H1 (cell line): Measurements from ENCODE around the gene STAM2. TPM values are rescaled to one million over a fixed set of nuclear protein-coding genes. Genes with fewer than 3 reads are reported as not detected.

Experiments
- CTCF ChIA-PET: fragments of 300-600 bp; sonication (Branson Sonifier 250); formaldehyde crosslinking; loops from one replicate; lab custom pipeline; 2021; ENCODE audit not compliant: partially characterized antibody; lab: Charles Lee
- POLR2A ChIA-PET: fragments of 300-600 bp; sonication (Branson Sonifier 250); formaldehyde crosslinking; loops from one replicate; lab custom pipeline; 2021; ENCODE audit warnings: inconsistent platforms; ENCODE audit not compliant: partially characterized antibody; lab: Charles Lee
- DNase-seq, 2 experiments: peaks; one replicate each; pipeline versions ENCODE4 v3.0.0 to v3.0.0-alpha.2; 2010 to 2022; ENCODE audit warnings: low spot score in 2 of 2, low read depth in 1 of 2, mixed read lengths in 1 of 2
- FAIRE-seq: peaks from 2 replicates; lab custom pipeline; 2011; peaks lifted over from hg19 to GRCh38; lab: Jason Lieb, UNC
- H2AFZ ChIP-seq: 2 replicates; pipeline ENCODE4 v1.8.1; 2012; ENCODE audit warnings: low read length, inconsistent platforms
- H2AK5ac ChIP-seq: 2 replicates; pipeline ENCODE4 v1.6.1; 2013; ENCODE audit warnings: low read depth, low read length
- H2BK120ac ChIP-seq: replicated peaks from 2 replicates; pipeline ENCODE3; 2013; ENCODE audit warnings: low read depth, low read length, inconsistent platforms
- H2BK12ac ChIP-seq: 2 replicates; pipeline ENCODE4 v1.6.1; 2013; ENCODE audit warnings: low read depth, low read length
- H2BK15ac ChIP-seq: 2 replicates; pipeline ENCODE4 v1.6.1; 2013; ENCODE audit warnings: low read length
- H2BK20ac ChIP-seq: 2 replicates; pipeline ENCODE4 v1.6.1; 2013; ENCODE audit warnings: low read length
- H2BK5ac ChIP-seq: 2 replicates; pipeline ENCODE4 v1.6.1; 2013; ENCODE audit warnings: low read depth, low read length
- H3K14ac ChIP-seq: 2 replicates; pipeline ENCODE4 v1.6.1; 2013; ENCODE audit warnings: inconsistent platforms; ENCODE audit not compliant: insufficient read length
- H3K18ac ChIP-seq: 2 replicates; pipeline ENCODE4 v1.6.1; 2013; ENCODE audit warnings: low read length; ENCODE audit errors: extremely low read depth
- H3K23ac ChIP-seq: 2 replicates; pipeline ENCODE4 v1.6.1; 2013; ENCODE audit warnings: inconsistent platforms; ENCODE audit not compliant: insufficient read length
- H3K23me2 ChIP-seq: 2 replicates; pipeline ENCODE4 v1.6.1; 2013; ENCODE audit warnings: low read depth, low read length
- H3K27ac ChIP-seq: 2 replicates; pipeline ENCODE4 v1.6.1; 2011; ENCODE audit warnings: low read depth, low read length, inconsistent platforms
- H3K27me3 ChIP-seq, 4 experiments: replicated peaks in 1 of 4; 1 replicate in 1 of 4; 2 replicates in 3 of 4; pipeline versions ENCODE4 v1.6.1 to v1.8.1; 2011 to 2013; ENCODE audit warnings: low read length in 3 of 4, mild to moderate bottlenecking in 3 of 4, inconsistent platforms in 2 of 4, mixed read lengths in 2 of 4, moderate library complexity in 1 of 4; ENCODE audit not compliant: control insufficient read depth in 3 of 4, insufficient read depth in 3 of 4; ENCODE audit errors: extremely low read depth in 1 of 4
- H3K36me3 ChIP-seq, 4 experiments: 2 replicates each; pipeline versions ENCODE4 v1.6.1 to v1.8.1; 2011 to 2013; ENCODE audit warnings: mild to moderate bottlenecking in 4 of 4, low read length in 3 of 4, moderate library complexity in 2 of 4, control low read depth in 1 of 4, inconsistent platforms in 1 of 4; ENCODE audit not compliant: insufficient read depth in 4 of 4, control insufficient read depth in 2 of 4
- H3K4ac ChIP-seq: replicated peaks from 2 replicates; pipeline ENCODE3; 2013; ENCODE audit warnings: low read length, low read depth, mixed read lengths, inconsistent platforms; ENCODE audit not compliant: insufficient read length
- H3K4me1 ChIP-seq, 4 experiments: replicated peaks in 1 of 4; 1 replicate in 1 of 4; 2 replicates in 3 of 4; pipeline versions ENCODE4 v1.6.1 to v1.8.1; 2011 to 2013; ENCODE audit warnings: low read length in 3 of 4, inconsistent platforms in 2 of 4, mixed read lengths in 1 of 4; ENCODE audit not compliant: insufficient read depth in 4 of 4, control insufficient read depth in 3 of 4
- H3K4me2 ChIP-seq, 2 experiments: 2 replicates each; pipeline versions ENCODE4 v1.6.1 to v1.8.1; 2011 to 2013; ENCODE audit warnings: low read depth in 2 of 2, low read length in 2 of 2, control low read depth in 1 of 2, inconsistent platforms in 1 of 2, mild to moderate bottlenecking in 1 of 2; ENCODE audit not compliant: insufficient read depth in 1 of 2
- H3K4me3 ChIP-seq, 4 experiments: fragments of 200-600, 300-600 bp in 1 of 4; sonication (generic), shearing (Covaris generic), sonication (Bioruptor Twin) in 1 of 4; 2 replicates each; pipeline versions ENCODE4 v1.5.1 to v1.8.1; 2011 to 2016; ENCODE audit warnings: low read length in 4 of 4, low read depth in 3 of 4, control low read depth in 2 of 4, inconsistent platforms in 2 of 4, mild to moderate bottlenecking in 2 of 4, mixed read lengths in 1 of 4, moderate library complexity in 1 of 4; ENCODE audit not compliant: insufficient read depth in 2 of 4; ENCODE audit errors: extremely low read depth in 1 of 4
- H3K56ac ChIP-seq: replicated peaks from 2 replicates; pipeline ENCODE3; 2013; ENCODE audit warnings: low read depth, mild to moderate bottlenecking, mixed read lengths, low read length, inconsistent platforms; ENCODE audit not compliant: insufficient read length
- H3K79me1 ChIP-seq: 2 replicates; pipeline ENCODE4 v1.6.1; 2013; ENCODE audit warnings: low read depth, low read length, control low read depth
- H3K79me2 ChIP-seq, 2 experiments: 2 replicates each; pipeline versions ENCODE4 v1.6.1 to v1.8.1; 2012 to 2013; ENCODE audit warnings: low read length in 2 of 2, mild to moderate bottlenecking in 2 of 2, inconsistent platforms in 1 of 2; ENCODE audit not compliant: insufficient read depth in 2 of 2, control insufficient read depth in 1 of 2
- H3K9ac ChIP-seq, 4 experiments: replicated peaks in 1 of 4; 1 replicate in 1 of 4; 2 replicates in 3 of 4; pipeline versions ENCODE4 v1.6.1 to v1.8.1; 2011 to 2013; ENCODE audit warnings: low read depth in 3 of 4, low read length in 3 of 4, control low read depth in 2 of 4, mild to moderate bottlenecking in 2 of 4, moderate library complexity in 2 of 4, inconsistent platforms in 1 of 4; ENCODE audit errors: extremely low read depth in 1 of 4
- H3K9me3 ChIP-seq, 2 experiments: 2 replicates each; pipeline versions ENCODE4 v1.6.1 to v1.8.1; 2012 to 2013; ENCODE audit warnings: mild to moderate bottlenecking in 2 of 2, moderate library complexity in 2 of 2, control low read depth in 1 of 2, inconsistent platforms in 1 of 2, low read depth in 1 of 2, low read length in 1 of 2, mixed read lengths in 1 of 2; ENCODE audit not compliant: insufficient read depth in 2 of 2
- H4K20me1 ChIP-seq, 2 experiments: replicated peaks in 1 of 2; 2 replicates each; pipeline versions ENCODE3 to v1.8.1; 2011 to 2013; ENCODE audit warnings: inconsistent platforms in 2 of 2, low read length in 2 of 2, mild to moderate bottlenecking in 1 of 2; ENCODE audit not compliant: insufficient read depth in 2 of 2, control insufficient read depth in 1 of 2
- H4K5ac ChIP-seq: 2 replicates; pipeline ENCODE4 v1.6.1; 2013; ENCODE audit warnings: low read length, low read depth, mixed read lengths, inconsistent platforms; ENCODE audit not compliant: insufficient read length
- H4K8ac ChIP-seq: 2 replicates; pipeline ENCODE4 v1.8.0; 2013; ENCODE audit warnings: mild to moderate bottlenecking, moderate library complexity, low read length, inconsistent platforms; ENCODE audit not compliant: insufficient read depth; ENCODE audit errors: extremely low read depth
- H4K91ac ChIP-seq: replicated peaks from 2 replicates; pipeline ENCODE3; 2013; ENCODE audit warnings: low read length, mixed read lengths, inconsistent platforms; ENCODE audit not compliant: insufficient read length
- ASH2L ChIP-seq: fragments of 200-600, 300-600 bp; sonication (generic); IDR thresholded peaks from one replicate; pipeline ENCODE4 v1.7.1; 2017; ENCODE audit warnings: low read length
- ATF2 ChIP-seq: IDR thresholded peaks from 2 replicates; pipeline ENCODE4 v1.6.1; 2012; ENCODE audit warnings: low read length, inconsistent platforms
- BRCA1 ChIP-seq: IDR thresholded peaks from 2 replicates; pipeline ENCODE4 v1.6.1; 2012; ENCODE audit warnings: low read depth, low read length, improper control_type of control experiment
- CHD1 ChIP-seq: IDR thresholded peaks from 2 replicates; pipeline ENCODE4 v1.6.1; 2012; ENCODE audit warnings: low read depth, low read length, improper control_type of control experiment
- HDAC6 ChIP-seq: IDR thresholded peaks from one replicate; pipeline ENCODE4 v1.7.1; 2012; ENCODE audit warnings: low read depth, mild to moderate bottlenecking, inconsistent platforms, low read length, moderate library complexity
- KDM1A ChIP-seq: fragments of 200-600, 300-600 bp; sonication (generic); IDR thresholded peaks from 2 replicates; pipeline ENCODE4 v1.7.1; 2016; ENCODE audit warnings: mild to moderate bottlenecking, low read length, borderline replicate concordance
- MAFK ChIP-seq: IDR thresholded peaks from 2 replicates; pipeline ENCODE4 v1.6.1; 2012; ENCODE audit warnings: low read depth, mild to moderate bottlenecking, improper control_type of control experiment, low read length
- PHF8 ChIP-seq: fragments of 200-600 bp; sonication (generic); conservative IDR thresholded peaks from 2 replicates; pipeline ENCODE4 v1.7.1; 2012; ENCODE audit warnings: low read depth, mild to moderate bottlenecking, inconsistent platforms, low read length, moderate library complexity
- POU5F1 ChIP-seq: IDR thresholded peaks from 2 replicates; pipeline ENCODE4 v1.6.1; 2011; ENCODE audit warnings: low read depth, mild to moderate bottlenecking, low read length, moderate library complexity
- RBBP5 ChIP-seq: IDR thresholded peaks from 2 replicates; pipeline ENCODE4 v1.7.1; 2012; ENCODE audit warnings: low read depth, mild to moderate bottlenecking, inconsistent platforms, low read length, moderate library complexity, borderline replicate concordance
- RXRA ChIP-seq: IDR thresholded peaks from 2 replicates; pipeline ENCODE4 v1.6.1; 2011; ENCODE audit warnings: low read depth, mild to moderate bottlenecking, low read length, moderate library complexity; ENCODE audit not compliant: insufficient read depth
- SP1 ChIP-seq: IDR thresholded peaks from 2 replicates; pipeline ENCODE4 v1.6.1; 2011; ENCODE audit warnings: low read depth, low read length
- TBP ChIP-seq: IDR thresholded peaks from 2 replicates; pipeline ENCODE4 v1.6.1; 2011; ENCODE audit warnings: low read depth, low read length, improper control_type of control experiment
- TCF12 ChIP-seq: IDR thresholded peaks from 2 replicates; pipeline ENCODE4 v1.6.1; 2011; ENCODE audit warnings: low read depth, mild to moderate bottlenecking, low read length
- WGBS, 2 experiments: shearing (Covaris generic) in 1 of 2; methylation state at CpG; one replicate each; pipeline versions ENCODE4 v1.1.6 to v1.1.7; 2013 to 2015; ENCODE audit warnings: low lambda C conversion rate in 2 of 2, mixed read lengths in 2 of 2, inconsistent platforms in 1 of 2, low coverage in 1 of 2, missing lambda C conversion rate in 1 of 2; ENCODE audit not compliant: insufficient replicate concordance in 2 of 2, insufficient coverage in 1 of 2, insufficient read length in 1 of 2; ENCODE audit errors: extremely low coverage in 1 of 2, missing lambda C conversion rate in 1 of 2; 5-methylcytosine and 5-hydroxymethylcytosine counted together
- polyA plus RNA-seq, 7 experiments: library from polyadenylated mRNA; depleted of rRNA in 3 of 7; stranded (reverse) in 5 of 7; unstranded in 2 of 7; fragments of >200 nt in 5 of 7; fragments of 200-250 nt in 2 of 7; gene quantifications; 1 replicate in 5 of 7; 2 replicates in 1 of 7; 4 replicates in 1 of 7; pipeline versions ENCODE4 v1.2.1 to v1.2.3, GENCODE V29; 2011 to 2013; ENCODE audit warnings: missing spikeins in 2 of 7, mixed read lengths in 2 of 7
- total RNA-seq: library from RNA; stranded (reverse); fragmentation: NEBNext Ultra II Directional; extraction: Animal tissue kit (Norgen Biotek cat#: 25700); gene quantifications from 2 replicates; pipeline ENCODE4 v1.2.1, GENCODE V29; 2021

The STAM2 gene
- total and polyA plus RNA-seq, 2 of the 8 experiments (the other 6 are each of a cell fraction or from before 2014, with no cell fraction given), result 5.4 to 9.4 TPM

GRCh38 chr2:152078023-152078422, 97.5 kb downstream of the STAM2 start:
- H4K91ac ChIP-seq, result no peak overlapping the region
- no peak overlapping the region for H3K27ac ChIP-seq
- no peak overlapping the region for H2BK120ac ChIP-seq
- no peak overlapping the region for H3K4me2 ChIP-seq
- H3K56ac ChIP-seq, result no peak overlapping the region
- H3K23me2 ChIP-seq, result peaks cover 10% of the 10 kb centered on the region; the same call in 1 of the 2 replicates
- H2BK5ac ChIP-seq, result no peak overlapping the region
- H3K9ac ChIP-seq, result no peak overlapping the region
- H3K9me3 ChIP-seq, result no peaks in the 10 kb centered on the region
- H2BK20ac ChIP-seq, result no peak overlapping the region
- no peak overlapping the region for H4K5ac ChIP-seq
- H3K18ac ChIP-seq, result no peak overlapping the region
- no peaks in the 10 kb centered on the region for H3K27me3 ChIP-seq
- H3K79me1 ChIP-seq, result peaks cover 2% of the 10 kb centered on the region; the same call in 1 of the 2 replicates
- no peak overlapping the region for H3K4me3 ChIP-seq
- peaks cover 0 to 4% of the 10 kb centered on the region in 2 experiments for H4K20me1 ChIP-seq
- DNase-seq (no peak), FAIRE-seq (no peak)
- H3K23ac ChIP-seq, result no peak overlapping the region
- peaks cover 0 to 8% (median 0%) of the 10 kb centered on the region in 4 experiments; a peak in 2 of 7 replicates for H3K4me1 ChIP-seq
- H2BK15ac ChIP-seq, result no peak overlapping the region
- ChIA-PET POLR2A (no interaction called here), CTCF (interaction anchor here (0.8 to 3.2 kb wide), 5 partner anchors 9 to 91 kb away, joined by 3 to 11 read pairs (median 3); no protein-coding TSS in a partner anchor)
- H3K4ac ChIP-seq, result no peak overlapping the region
- H3K36me3 ChIP-seq, result no peaks in the 10 kb centered on the region
- H3K79me2 ChIP-seq, result no peaks in the 10 kb centered on the region
- no peak overlapping the region for H2AK5ac ChIP-seq
- H2AFZ ChIP-seq, result no peak overlapping the region
- H3K14ac ChIP-seq, result no peak overlapping the region
- no peak overlapping the region for H2BK12ac ChIP-seq
- WGBS, 2 experiments, result 93% methylated on average over 9 of the region's 9 CpGs; no CpG with 5 or more reads in 1 of the 2 experiments
- H4K8ac ChIP-seq, result no peak overlapping the region
- no peak for TF ChIP-seq CHD1
- no peak for TF ChIP-seq HDAC6
- no peak for TF ChIP-seq TCF12
- TF ChIP-seq RXRA, result no peak
- no peak for TF ChIP-seq MAFK
- TF ChIP-seq ATF2, result no peak
- no peak for TF ChIP-seq POU5F1
- TF ChIP-seq ASH2L, result no peak
- TF ChIP-seq BRCA1, result no peak
- TF ChIP-seq RBBP5, result no peak
- no peak for TF ChIP-seq TBP
- no peak for TF ChIP-seq PHF8
- no peak for TF ChIP-seq KDM1A
- TF ChIP-seq SP1, result no peak
